GM20431 (cell line): ENCODE measurements around the gene UBA52.
"Not testable (repeated sequence)": the region's sequence is repeated elsewhere in the genome, so short reads cannot be mapped to it uniquely, and the experiment has no call there.

Experiments
- in situ Hi-C: fragments of 300-500 bp; cut with MseI, MboI; formaldehyde crosslinking; loops from one replicate; pipeline ENCODE4 v1.15.0; 2020; ENCODE audit warnings: low sequenced_read_pairs; ENCODE audit not compliant: unreplicated experiment

Gene UBA52

DNA sequence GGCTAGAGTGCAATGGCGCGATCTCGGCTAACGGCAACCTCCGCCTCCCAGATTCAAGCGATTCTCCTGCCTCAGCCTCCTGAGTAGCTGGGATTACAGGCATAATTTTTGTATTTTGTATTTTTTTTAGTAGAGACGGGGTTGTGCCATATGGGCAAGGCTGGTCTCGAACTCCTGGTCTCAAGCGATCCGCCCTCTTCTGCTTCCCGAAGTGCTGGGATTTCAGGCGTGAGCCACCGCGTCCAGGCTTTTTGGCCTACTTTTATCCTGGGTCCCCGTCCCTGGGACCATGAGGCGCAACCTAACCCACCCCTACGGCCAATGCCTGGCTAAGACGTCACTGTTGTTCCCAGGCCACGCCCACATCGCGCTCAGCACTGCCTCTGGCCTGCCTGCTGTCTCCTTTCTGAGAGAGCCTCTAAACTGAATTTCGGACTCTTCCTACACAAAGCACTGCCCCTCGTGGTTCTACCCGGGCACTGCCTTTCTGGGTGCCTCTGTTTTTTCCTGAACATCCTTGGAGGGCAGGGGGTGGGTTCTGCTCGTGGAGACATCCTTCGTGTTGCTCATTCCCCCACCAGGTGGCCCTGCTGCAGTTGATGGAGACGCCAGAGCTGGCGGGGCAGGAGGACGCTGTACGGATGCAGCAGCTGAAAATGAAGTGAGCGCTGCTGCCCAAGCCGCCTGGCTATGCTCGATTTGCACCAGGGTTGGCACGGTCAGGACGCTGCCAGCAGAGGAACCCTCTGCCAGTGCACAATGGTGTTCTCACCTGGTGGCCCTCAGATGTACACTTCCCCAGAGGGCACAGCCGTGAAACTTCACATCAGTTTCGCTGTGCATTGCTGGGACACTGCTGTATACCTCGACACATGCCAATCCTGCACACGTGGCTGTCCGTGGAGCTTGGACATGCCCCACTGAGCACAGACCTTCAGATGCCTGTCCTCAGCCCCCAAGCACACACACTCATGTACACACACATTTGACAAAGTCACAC lies 18.9 kb downstream of the UBA52 start:
- in situ Hi-C loops, result no loop called here

DNA sequence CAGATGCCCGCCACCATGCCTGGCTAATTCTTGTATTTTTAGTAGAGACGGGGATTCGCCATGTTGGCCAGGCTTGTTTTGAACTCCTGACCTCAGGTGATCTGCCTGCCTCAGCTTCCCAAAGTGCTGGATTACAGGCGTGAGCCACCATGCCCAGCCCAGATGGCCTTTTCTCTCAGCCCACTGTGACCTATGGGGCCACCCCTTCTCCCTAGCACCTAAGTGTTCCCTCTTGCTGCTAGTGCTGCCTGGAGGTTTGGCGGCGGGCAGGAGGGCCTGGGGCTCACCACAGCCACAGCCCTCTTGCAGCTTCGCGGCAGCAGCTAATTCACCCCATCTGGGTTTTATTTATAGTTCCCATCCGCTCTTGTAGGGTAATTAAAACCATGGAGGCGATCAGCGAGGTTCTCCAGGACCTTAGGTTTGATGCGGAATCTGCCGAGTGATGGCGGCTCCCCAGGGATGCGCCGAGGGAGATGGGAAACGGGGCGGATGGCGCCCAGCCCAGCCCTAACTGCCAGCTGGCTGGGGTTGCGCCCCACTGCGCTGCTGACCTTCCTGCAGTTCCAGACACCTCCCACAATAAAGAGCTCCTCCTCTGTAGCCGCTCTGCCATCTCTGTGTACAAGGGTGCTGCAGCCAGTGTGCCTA lies 20.2 kb downstream of the UBA52 start:
- in situ Hi-C loops, result no loop called here

DNA sequence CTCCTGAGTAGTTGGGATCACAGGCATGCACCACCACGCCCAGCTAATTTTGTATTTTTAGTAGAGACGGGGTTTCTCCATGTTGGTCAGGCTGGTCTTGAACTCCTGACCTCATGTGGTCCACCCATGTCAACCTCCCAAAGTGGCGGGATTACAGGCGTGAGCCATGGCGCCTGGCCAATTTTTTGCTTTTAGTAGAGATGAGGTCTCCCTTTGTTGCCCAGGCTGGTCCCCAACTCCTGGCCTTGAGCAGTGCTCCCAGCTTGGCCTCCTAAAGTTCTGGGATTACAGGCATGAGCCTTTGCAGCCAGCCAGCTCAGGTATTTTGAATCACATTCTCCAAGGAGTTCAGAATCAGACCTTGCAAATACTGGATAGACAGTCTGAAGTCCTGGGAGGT lies 21.1 kb downstream of the UBA52 start:
- in situ Hi-C loops, result not testable (repeated sequence)

DNA sequence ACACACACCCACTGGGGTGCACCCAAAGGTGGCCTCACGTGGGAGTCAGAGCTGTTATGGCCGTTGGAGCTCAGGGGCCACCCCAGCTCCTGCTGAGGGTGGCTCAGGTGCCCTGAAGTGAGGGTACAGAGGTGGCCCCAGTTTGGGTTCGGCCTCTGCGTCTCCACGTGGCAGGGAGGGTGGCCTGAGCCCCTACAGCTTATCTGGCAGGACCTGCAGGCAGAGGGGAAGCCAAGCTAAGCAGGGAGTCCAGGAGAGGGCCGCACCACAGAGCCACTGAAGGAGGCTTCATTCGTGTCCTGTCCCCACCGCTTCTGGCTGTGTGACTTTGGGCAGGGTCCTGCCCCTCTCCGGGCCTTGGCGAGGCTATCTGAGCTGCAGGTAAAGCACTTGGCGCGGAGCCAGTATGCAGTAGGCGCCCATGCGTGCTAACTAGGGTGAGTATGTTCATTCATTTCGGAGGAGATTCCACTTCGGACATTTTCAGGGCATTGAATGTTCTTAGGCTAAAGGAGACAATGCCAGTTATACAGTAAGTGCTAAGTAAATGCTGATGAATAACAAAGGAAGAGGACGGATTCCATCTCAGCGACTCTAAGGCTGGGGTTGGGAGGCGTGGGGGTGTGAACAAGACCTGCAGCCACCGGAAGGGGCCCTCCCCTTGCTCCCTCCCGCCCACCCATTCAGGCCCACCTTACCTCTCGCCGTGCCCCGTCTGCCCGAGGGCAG lies 21.9 kb downstream of the UBA52 start:
- in situ Hi-C loops, result no loop called here

DNA sequence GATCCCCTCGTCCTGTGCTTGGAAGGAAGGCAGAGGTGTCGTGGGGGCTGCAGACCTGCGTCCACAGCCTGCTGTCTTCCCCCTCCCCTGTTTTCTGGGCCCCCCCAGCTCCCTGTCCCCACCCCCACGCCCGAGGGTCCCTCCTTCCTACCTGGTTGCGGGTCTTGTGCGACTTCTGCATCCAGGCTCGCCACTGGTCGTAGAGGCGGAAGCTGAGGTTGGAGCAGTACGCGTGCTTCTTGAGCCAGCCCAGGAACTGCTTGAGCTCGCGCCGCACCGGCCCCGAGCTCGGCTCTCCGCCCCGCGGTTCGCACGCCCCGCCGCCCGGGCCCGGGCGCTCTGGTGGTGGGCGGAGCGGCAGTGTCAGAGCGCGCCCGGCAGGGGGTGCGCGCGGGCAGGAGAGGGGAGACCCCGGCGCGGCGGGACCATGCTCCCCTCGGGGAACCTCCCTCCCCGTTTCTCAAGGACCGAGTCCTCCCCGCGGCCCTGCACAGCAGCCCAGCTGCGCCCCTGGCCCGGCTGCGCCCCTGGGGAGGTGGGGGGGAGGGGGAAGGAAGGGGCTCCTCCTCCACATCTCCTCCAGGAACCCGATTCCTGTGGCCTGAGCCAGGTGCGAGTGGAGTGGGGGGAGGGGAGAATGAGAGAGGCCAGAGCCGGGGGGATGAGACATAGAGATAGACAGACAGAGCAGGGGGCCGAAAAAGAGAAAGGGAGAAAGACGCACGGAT lies 22.6 kb downstream of the UBA52 start:
- in situ Hi-C loops, result no loop called here

DNA sequence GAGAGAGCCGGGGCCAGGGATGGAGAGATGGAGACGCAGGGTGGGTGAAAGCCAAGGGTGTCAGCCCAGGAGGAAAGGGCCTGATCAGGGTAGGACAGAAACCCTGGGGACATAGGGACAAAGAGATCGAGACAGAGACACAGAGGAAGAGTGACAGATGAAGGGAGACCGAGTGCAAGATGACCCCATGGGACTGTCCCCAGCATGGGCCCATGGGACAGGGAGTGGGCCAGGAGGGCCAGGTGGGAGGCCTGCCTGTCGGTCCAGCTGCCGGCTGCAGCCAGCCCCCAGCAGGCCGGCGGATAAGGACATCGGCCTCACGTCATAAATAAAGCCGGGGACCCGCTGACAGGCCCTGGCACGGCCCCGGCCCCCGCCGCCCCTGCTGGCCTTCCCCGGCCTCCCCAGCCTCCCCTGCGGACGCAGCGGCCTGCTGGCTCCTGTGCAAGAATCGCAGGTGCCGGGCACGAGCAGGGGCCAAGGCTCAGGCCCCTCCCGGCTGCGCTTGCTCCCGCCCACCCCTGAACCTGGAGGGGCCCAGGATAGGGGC lies 23.2 kb downstream of the UBA52 start:
- in situ Hi-C loops, result no loop called here

DNA sequence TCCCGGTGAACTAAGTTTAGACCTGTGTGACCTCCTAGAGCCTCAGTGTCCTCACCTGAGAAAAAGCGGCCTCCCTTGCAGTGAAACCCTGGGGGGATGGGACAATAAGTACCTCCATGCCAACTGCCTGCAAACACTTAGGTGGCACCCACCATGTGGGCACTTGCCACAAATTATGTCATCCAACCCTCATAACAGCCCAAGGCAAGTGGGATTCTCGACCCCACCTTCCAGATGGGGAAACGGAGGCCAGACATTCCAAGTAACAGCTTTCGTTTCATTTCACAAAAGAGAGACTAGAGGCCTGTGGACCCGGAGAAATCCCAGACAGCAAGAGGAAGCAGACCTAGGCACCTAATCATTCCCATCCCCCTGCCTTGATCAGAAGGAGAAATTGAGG lies 23.8 kb downstream of the UBA52 start:
- in situ Hi-C loops, result no loop called here

DNA sequence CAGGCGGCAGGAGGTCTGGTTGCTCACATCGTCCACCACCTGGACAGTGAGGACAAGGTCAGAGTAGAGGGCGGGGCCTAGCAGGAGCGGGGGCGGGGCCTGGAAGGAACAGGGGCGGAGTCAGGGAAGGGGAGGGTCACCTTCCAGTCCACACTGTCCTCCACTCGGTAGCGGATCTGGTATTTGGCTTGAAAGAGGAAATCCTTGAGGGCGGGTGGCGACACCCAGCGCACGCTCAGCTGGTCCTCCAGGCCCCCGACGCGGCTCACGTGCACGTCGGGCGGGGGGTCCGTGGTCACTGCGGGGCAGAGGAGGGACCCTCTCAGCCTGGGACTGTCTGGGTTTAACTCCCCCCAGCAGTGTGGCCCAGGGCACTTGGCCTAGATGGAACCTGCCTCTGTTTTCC lies 25.1 kb downstream of the UBA52 start:
- in situ Hi-C loops, result no loop called here

DNA sequence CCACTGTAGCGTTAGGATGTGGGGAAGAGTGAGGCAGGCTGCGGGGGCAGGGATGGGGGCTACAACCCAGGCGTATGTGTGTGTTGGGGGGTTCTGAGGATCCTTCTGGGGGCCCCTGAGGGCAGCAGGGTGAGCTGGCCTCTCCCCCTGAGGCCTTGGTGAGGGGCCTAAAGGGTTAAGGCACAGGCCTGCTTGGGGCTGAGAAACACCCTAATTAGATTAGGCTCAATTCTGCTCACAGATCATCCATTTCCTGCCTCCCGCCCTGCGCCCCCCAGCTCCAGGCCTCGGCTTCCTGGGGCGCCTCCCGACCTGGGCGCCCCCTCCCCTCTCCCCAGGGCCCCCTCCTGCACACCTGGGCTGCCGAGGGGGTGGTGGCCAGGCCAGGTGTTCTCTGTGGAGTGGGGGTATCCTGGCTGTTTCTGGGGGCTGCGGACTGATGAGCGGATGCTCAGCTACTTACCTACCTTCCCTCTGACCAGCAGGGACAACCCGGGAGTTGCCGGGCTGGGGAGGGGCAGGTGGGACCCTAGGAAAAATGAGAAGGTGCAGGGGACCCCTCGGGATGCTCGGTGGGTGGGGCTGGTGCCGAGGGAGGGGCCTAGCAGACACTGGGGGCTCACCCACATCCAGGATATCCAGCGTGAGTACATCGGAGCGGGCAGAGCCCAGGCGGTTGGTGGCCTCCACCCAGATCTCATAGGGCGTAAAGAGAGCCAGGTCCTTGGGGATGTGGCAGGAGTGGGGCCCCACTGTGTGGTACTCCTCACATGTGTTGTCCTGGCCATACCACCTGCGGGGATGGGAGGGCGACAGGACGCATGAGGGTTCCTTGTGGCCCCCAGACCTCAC lies 26.4 kb downstream of the UBA52 start:
- in situ Hi-C loops, result no loop called here

DNA sequence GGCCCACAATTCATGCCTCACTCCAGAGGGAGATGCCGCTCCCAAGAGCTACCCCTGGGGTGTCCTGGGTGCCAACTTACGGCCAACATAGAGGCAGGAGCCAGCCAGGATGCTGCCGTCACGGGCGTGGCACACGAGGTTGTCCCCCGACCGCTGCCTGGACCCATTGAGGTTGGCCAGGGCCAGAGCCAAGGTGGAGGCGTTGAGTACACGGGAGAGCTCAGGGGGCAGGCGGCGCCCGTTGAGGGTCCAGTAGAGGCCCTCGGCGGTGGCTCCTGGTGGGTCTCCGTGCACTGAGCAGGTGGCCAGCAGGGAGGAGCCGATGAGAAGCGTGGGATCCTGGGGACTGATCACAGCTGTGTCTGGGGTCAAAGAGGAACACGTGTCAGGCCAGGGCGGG lies 27.8 kb downstream of the UBA52 start:
- in situ Hi-C loops, result no loop called here

DNA sequence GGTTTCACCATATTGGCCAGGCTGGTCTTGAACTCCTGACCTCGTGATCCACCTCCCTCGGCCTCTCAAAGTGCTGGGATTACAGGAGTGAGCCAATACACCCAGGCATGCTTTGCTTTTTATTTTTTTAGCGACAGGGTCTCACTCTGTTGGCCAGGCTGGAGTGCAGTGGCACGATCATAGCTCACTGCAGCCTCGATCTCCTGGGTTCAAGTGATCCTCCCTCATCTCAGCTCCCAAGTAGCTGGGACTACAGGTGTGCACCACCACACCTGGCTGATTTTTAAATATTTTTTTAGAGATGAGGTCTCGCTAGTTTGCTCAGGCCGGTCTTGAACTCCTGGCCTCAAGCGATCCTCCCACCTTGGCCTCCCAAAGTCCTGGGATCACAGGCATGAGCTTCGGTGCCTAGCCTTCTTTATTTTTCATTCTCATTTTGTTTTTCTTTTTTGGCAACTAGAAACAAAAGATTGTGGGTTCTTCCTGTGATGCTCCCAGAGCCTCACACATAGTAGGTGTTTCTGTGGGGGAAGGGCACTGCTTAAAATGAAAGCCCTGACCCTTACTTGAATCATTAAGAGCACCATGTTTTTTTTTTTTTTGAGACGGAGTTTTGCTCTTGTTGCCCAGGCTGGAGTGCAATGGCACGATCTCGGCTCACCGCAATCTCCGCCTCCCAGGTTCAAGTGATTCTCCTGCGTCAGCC lies 29.2 kb downstream of the UBA52 start:
- in situ Hi-C loops, result not testable (repeated sequence)

DNA sequence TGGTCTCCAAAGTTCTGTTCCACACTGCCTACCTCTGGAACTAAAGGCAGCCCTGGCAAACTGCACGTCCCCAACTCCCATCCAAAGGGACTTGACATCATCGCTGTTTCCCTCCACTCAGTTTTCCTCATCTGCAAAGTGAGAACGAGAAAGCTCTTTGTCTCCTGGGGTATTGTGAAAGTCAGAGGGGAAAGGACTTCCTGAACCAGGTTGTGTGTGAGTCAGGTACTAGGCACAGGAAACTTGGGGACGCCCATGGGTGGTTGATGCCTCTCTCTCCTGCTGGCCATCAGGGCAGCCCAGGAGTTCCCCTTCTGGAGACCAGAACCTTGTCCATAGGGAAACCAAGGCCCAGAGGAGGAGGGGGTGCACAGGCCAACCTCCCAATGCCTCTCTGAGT lies 30.2 kb downstream of the UBA52 start:
- in situ Hi-C loops, result no loop called here

DNA sequence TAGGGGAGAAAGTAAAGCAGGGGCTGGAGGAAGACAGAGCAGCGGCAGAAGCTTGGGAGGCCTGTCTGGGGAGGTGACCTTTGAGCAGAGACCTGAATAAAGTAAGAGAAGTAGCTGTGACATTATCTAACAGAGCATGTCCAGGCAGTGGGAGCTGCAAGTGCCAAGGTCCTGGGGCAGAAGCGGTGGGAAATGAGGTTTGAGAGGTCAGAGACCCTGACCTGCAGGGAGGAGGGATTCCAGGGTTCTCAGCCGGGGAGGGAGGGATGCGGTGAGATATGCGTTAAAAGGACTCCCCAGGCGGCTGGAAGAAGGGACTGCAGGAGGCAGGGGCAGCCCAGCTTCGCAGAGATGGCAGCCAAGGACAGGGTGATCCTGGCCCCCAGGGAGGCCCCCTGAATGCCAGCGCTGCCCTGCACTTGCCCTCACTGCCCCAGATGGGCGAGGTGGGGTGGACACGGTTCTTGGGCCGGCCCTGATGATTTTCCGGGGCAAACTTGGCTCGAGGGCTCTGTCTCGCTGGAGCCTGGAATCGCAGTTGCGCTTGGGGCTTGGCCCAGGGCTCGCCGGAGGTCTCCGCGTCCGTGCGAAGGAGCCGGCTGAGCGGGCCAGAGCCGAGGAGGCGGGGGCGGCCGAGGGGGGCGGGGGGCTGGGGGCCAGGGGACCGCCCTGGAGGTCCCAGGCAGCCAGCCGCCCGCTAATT lies 31.7 kb downstream of the UBA52 start:
- in situ Hi-C loops, result no loop called here

DNA sequence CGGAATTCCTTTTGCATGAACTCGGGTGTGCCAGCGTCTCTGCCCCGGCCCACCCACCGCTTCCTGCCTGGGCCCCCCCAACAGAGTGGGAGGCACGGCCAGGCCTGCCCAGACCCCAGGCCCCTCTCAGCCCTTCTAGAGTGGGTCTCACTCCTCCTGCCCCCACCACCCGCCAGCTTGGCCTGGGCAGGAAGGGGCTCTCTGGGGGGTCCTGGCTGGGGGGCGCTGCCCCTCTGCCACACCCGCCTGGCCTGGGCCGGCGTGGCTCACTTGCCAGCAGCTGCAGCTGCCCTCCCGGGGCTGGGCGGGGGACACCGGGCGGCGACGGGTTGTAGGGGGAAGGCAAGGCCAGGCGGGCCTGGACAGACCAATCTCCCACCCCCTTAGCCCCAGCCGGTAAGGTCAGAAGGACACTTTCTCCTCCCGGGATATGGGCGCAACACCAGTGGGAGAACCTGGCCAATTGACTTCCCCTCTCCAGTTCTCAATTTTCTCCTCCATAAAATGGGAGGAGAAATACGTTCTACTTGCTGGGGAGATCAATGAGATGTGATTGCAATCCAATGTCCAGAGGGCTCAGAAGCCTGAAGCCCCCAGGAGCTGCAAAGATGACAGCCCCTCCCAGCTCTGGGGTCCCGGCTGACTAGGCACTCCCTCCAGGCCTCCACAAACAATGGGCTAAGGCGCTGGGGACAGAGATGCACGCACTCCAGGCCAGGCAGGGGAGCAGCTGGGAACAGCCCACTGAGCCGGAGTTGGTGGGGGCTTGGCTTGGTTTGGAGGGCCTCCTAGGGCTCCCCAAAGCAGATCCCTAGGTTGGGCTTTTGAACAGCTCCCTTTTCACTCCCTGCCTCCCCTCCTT lies 32.5 kb downstream of the UBA52 start:
- in situ Hi-C loops, result no loop called here

DNA sequence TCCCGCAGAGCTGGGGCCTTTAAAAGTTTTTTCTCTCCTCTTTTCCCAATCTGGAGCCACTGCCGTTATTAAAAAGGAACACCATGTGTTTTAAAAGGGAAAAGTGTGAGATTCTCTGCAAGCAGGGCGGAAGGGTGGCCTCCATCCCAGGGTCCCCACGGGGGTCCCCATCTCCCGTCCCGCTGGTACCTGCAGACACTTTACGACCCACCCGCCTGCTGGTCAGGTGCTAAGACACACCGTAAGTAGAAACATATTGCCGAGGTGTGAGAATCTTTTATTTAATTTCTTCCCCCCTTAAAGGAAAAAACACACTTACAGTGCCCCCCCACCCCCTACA lies 33.1 kb downstream of the UBA52 start:
- in situ Hi-C loops, result no loop called here

DNA sequence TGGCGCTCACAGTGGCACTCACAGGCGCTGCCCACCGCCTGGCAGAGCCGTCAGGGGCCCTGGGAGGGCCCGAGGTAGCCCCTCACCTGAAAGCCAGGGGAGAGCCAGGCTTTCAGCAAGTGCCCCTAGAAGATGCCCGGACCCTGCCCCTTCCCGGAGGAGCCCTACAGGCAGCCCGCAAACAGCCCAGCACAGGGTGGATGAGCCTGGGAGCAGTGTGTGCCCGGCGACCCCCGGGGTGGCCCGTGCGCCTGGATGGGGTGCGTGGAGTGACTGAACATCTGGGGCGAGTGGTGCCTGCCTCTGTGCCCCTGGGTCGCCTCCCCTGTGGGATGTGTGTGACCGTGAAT lies 33.5 kb downstream of the UBA52 start:
- in situ Hi-C loops, result no loop called here
